GM19193 (cell line): ENCODE results near the gene ARID1B.

Experiments
- POLR2A ChIP-seq: IDR thresholded peaks from 4 replicates; pipeline ENCODE4 v1.6.1; 2011; ENCODE audit not compliant: insufficient read depth, insufficient read length; ENCODE audit errors: extremely low read depth

Gene ARID1B

GRCh38 chr6:157104803-157105202 is 327.6 kb downstream of the ARID1B start:
- TF ChIP-seq POLR2A: no peak

- no peak for TF ChIP-seq POLR2A
Observed at GRCh38 chr6:157106487-157106886, 329.3 kb downstream of the ARID1B start.

GRCh38 chr6:157107571-157107914 is 330.4 kb downstream of the ARID1B start:
- no peak for TF ChIP-seq POLR2A

- TF ChIP-seq POLR2A: no peak
Observed at GRCh38 chr6:157107915-157108651, 330.9 kb downstream of the ARID1B start.

GRCh38 chr6:157108923-157109322 is 331.7 kb downstream of the ARID1B start:
- no peak for TF ChIP-seq POLR2A

GRCh38 chr6:157110607-157111006 is 333.4 kb downstream of the ARID1B start:
- no peak for TF ChIP-seq POLR2A

- TF ChIP-seq POLR2A: no peak
Observed at GRCh38 chr6:157113389-157113788, 336.2 kb downstream of the ARID1B start.

GRCh38 chr6:157116426-157116825 is 339.2 kb downstream of the ARID1B start:
- TF ChIP-seq POLR2A: no peak

GRCh38 chr6:157117431-157118095 is 340.4 kb downstream of the ARID1B start:
- TF ChIP-seq POLR2A: no peak

GRCh38 chr6:157119502-157120027 is 342.4 kb downstream of the ARID1B start:
- TF ChIP-seq POLR2A: no peak

- no peak for TF ChIP-seq POLR2A
Observed at GRCh38 chr6:157120534-157121232, 343.5 kb downstream of the ARID1B start.

- no peak for TF ChIP-seq POLR2A
Observed at GRCh38 chr6:157121897-157122296, 344.7 kb downstream of the ARID1B start.

GRCh38 chr6:157123234-157123633 is 346.1 kb downstream of the ARID1B start:
- TF ChIP-seq POLR2A: no peak

- TF ChIP-seq POLR2A: no peak
Observed at GRCh38 chr6:157124485-157125254, 347.5 kb downstream of the ARID1B start.

- no peak for TF ChIP-seq POLR2A
Observed at GRCh38 chr6:157125531-157125930, 348.4 kb downstream of the ARID1B start.
